MM.1S (cell line): ENCODE measurements around the gene CTNNBL1.

Experiments used
- DNase-seq: peaks from one replicate; pipeline ENCODE4 v3.0.0-alpha.2; 2015
- H2AFZ ChIP-seq: fragments of 300-600 bp; sonication (generic); 2 replicates; pipeline ENCODE4 v1.6.0; 2016; ENCODE audit warnings: antibody characterized with exemption, low read length
- H3F3A ChIP-seq: fragments of 300-600 bp; sonication (generic); 2 replicates; pipeline ENCODE4 v1.6.1; 2016; ENCODE audit warnings: mild to moderate bottlenecking, antibody characterized with exemption, low read length, moderate library complexity, mixed read lengths; ENCODE audit not compliant: insufficient read depth
- H3K27ac ChIP-seq: fragments of 300-600 bp; sonication (generic); 2 replicates; pipeline ENCODE4 v1.5.1; 2016; ENCODE audit warnings: mild to moderate bottlenecking, low read length
- H3K27me3 ChIP-seq: fragments of 300-600 bp; sonication (generic); replicated peaks from 2 replicates; pipeline ENCODE4 v1.6.0; 2016; ENCODE audit warnings: low read length; ENCODE audit not compliant: insufficient read depth
- H3K36me3 ChIP-seq: fragments of 300-600 bp; sonication (generic); replicated peaks from 2 replicates; pipeline ENCODE4 v1.6.1; 2016; ENCODE audit warnings: mild to moderate bottlenecking, low read length, mixed read lengths; ENCODE audit not compliant: insufficient read depth
- H3K4me1 ChIP-seq: fragments of 300-600 bp; sonication (generic); 2 replicates; pipeline ENCODE4 v1.6.1; 2016; ENCODE audit warnings: low read length, mixed read lengths
- H3K4me2 ChIP-seq: fragments of 300-600 bp; sonication (generic); 2 replicates; pipeline ENCODE4 v1.6.0; 2016; ENCODE audit warnings: low read depth, low read length
- H3K4me3 ChIP-seq: fragments of 300-600 bp; sonication (generic); 2 replicates; pipeline ENCODE4 v1.5.1; 2016; ENCODE audit warnings: low read length, mixed read lengths
- H3K79me2 ChIP-seq: fragments of 300-600 bp; sonication (generic); 2 replicates; pipeline ENCODE4 v1.6.1; 2016; ENCODE audit warnings: mixed run types, low read length, mixed read lengths
- H3K9ac ChIP-seq: fragments of 300-600 bp; sonication (generic); 2 replicates; pipeline ENCODE4 v1.6.1; 2016; ENCODE audit warnings: low read length, mixed read lengths
- H3K9me2 ChIP-seq: fragments of 300-600 bp; sonication (generic); replicated peaks from 2 replicates; pipeline ENCODE4 v1.6.1; 2016; ENCODE audit warnings: mild to moderate bottlenecking, low read length, mixed read lengths; ENCODE audit not compliant: insufficient read depth
- H3K9me3 ChIP-seq: fragments of 300-600 bp; sonication (generic); replicated peaks from 2 replicates; pipeline ENCODE4 v1.6.1; 2016; ENCODE audit warnings: mild to moderate bottlenecking, low read length, mixed read lengths; ENCODE audit not compliant: insufficient read depth
- H4K20me1 ChIP-seq: fragments of 300-600 bp; sonication (generic); 2 replicates; pipeline ENCODE4 v1.6.1; 2016; ENCODE audit warnings: mild to moderate bottlenecking, low read length, moderate library complexity, mixed read lengths; ENCODE audit not compliant: insufficient read depth
- EZH2 ChIP-seq: fragments of 300-600 bp; sonication (generic); optimal IDR thresholded peaks from 2 replicates; pipeline ENCODE3; 2017; ENCODE audit warnings: low read depth, mild to moderate bottlenecking, antibody characterized with exemption, low read length, mixed read lengths
- EZH2phosphoT487 ChIP-seq: fragments of 300-600 bp; sonication (generic); IDR thresholded peaks from 2 replicates; pipeline ENCODE4 v1.6.1; 2018; ENCODE audit warnings: antibody characterized with exemption, low read length
- TF ChIP-seq, protein P1 (sequence below): fragments of 300-600 bp; sonication (generic); IDR thresholded peaks from 2 replicates; pipeline ENCODE4 v1.5.1; 2016; ENCODE audit warnings: antibody characterized with exemption, low read length, mixed read lengths

Gene CTNNBL1

DNA sequence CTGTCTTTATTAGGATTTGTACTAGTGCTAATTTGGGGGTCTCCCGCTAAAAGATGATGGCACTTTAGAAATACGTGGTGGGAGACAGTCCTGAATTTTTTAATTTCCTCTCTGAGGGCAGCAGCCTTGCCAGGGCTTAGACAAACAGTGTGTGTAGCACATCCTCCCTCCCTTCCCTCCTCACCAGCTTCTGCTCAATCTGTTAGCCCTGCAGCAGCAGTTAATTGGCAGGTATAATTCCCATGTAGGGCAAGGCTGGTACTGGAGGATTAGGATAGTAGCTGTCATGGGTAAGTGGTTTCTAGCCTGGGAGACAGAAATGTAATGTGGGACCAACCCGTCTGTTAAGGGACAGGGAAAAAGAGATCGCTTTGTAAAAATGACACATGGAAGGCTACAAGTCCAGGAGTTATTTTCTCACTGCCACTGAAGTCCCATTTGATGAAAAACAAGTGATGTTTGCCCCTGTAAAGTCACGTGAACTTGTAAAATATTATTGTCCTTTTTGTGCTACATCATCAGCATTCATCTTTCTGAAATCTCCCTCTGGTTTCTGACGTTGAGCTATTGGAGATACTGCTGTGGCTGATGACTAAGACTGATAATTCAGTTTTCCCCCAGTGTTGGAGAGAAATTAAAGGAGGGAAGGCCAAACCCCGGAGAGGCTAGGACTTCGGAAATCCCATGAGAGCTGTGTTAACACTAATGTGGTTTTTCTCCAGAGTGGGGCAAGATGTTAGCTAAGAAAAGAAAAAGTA, 40.6 kb downstream of the CTNNBL1 start:
- H3K79me2 ChIP-seq = 0 out of 2 replicates have a peak, but pooled peaks cover 4% of the 10 kb centered on the region
- no peak for TF ChIP-seq EZH2
- TF ChIP-seq, protein P1, sequence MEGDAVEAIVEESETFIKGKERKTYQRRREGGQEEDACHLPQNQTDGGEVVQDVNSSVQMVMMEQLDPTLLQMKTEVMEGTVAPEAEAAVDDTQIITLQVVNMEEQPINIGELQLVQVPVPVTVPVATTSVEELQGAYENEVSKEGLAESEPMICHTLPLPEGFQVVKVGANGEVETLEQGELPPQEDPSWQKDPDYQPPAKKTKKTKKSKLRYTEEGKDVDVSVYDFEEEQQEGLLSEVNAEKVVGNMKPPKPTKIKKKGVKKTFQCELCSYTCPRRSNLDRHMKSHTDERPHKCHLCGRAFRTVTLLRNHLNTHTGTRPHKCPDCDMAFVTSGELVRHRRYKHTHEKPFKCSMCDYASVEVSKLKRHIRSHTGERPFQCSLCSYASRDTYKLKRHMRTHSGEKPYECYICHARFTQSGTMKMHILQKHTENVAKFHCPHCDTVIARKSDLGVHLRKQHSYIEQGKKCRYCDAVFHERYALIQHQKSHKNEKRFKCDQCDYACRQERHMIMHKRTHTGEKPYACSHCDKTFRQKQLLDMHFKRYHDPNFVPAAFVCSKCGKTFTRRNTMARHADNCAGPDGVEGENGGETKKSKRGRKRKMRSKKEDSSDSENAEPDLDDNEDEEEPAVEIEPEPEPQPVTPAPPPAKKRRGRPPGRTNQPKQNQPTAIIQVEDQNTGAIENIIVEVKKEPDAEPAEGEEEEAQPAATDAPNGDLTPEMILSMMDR = no peak
- no peak for TF ChIP-seq EZH2phosphoT487
- no peak overlapping the region for H3K4me2 ChIP-seq
- DNase-seq = no peak
- H3K9me3 ChIP-seq = no peaks in the 10 kb centered on the region
- H3K36me3 ChIP-seq = no peaks in the 10 kb centered on the region
- H3K4me1 ChIP-seq = no peaks in the 10 kb centered on the region
- H3K9me2 ChIP-seq = no peaks in the 10 kb centered on the region
- H3K27me3 ChIP-seq = no peaks in the 10 kb centered on the region
- no peak overlapping the region for H3K27ac ChIP-seq
- no peak overlapping the region for H3K9ac ChIP-seq
- H3K4me3 ChIP-seq = no peak overlapping the region
- H2AFZ ChIP-seq = no peak overlapping the region
- no peaks in the 10 kb centered on the region for H4K20me1 ChIP-seq
- no peaks in the 10 kb centered on the region for H3F3A ChIP-seq

DNA sequence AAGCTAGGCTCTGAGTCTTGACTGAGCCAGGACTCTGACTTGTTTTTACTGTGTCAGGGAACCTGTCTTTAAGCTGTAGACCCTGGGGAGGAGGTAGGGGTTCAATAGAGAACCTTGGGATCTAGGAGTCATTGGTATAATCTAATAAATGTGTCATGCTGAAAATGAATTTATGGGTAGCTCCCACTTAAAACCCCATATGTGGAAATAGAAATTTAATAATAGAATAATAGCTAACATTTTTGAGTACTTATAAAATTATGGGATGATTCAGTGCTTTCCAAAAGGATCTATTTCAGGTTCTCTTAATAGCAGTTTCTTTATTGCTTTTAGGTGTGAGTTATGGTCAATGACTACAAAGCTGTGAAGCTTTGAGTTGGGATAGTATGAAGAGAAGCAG, 41.7 kb downstream of the CTNNBL1 start:
- Histone ChIP-seq H3K4me1 (no peaks in the 10 kb centered on the region), H3K79me2 (no peaks in the 10 kb centered on the region), H3K27ac (no peak overlapping the region), H3K4me3 (no peak overlapping the region), H3K36me3 (no peaks in the 10 kb centered on the region), H4K20me1 (no peaks in the 10 kb centered on the region), H2AFZ (no peak overlapping the region), H3K4me2 (no peak overlapping the region), H3K9ac (no peak overlapping the region), H3F3A (no peaks in the 10 kb centered on the region), H3K9me3 (no peaks in the 10 kb centered on the region), H3K9me2 (no peaks in the 10 kb centered on the region), H3K27me3 (no peaks in the 10 kb centered on the region)
- no peak for DNase-seq
- TF ChIP-seq, protein P1 = no peak
- TF ChIP-seq EZH2 (no peak), EZH2phosphoT487 (no peak)

DNA sequence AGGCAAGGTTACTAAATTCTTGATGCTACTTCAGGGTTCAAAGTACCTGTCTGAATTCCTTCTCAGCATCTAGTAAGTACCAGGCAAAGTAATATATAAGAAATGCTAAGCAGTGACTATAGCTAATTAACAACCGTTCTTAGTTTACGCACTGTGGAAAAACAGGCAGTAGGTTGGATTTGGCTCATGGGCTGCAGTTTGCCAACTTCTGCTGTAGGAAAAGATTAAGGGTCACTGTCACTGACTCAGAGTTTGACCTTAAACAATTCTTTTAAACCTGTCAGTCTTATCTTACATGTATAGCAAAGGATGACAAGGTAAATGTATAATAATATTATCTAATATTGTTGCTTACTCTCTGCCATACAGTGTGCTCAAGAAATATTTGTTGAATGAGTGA, 42.3 kb downstream of the CTNNBL1 start:
- Histone ChIP-seq H3K9me2 (no peaks in the 10 kb centered on the region), H2AFZ (no peak overlapping the region), H3F3A (no peaks in the 10 kb centered on the region), H3K36me3 (no peaks in the 10 kb centered on the region), H3K4me3 (no peak overlapping the region), H3K4me1 (no peaks in the 10 kb centered on the region), H3K9ac (no peak overlapping the region), H4K20me1 (no peaks in the 10 kb centered on the region), H3K9me3 (no peaks in the 10 kb centered on the region), H3K4me2 (no peak overlapping the region), H3K27ac (no peak overlapping the region), H3K79me2 (no peaks in the 10 kb centered on the region), H3K27me3 (no peaks in the 10 kb centered on the region)
- no peak for TF ChIP-seq EZH2
- TF ChIP-seq, protein P1 = no peak
- TF ChIP-seq EZH2phosphoT487 = no peak
- DNase-seq = no peak
